PC-3 (cell line): ENCODE data around the gene KDM4B. TPM values are rescaled to one million over a fixed set of nuclear protein-coding genes. Genes with fewer than 3 reads are reported as not detected.

ENCODE experiments used
- ATAC-seq: fragments of 200-7000 bp; cut with Tn5 transposase; 2 replicates; pipeline ENCODE4 v1.9.1; 2020; ENCODE audit warnings: mild to moderate bottlenecking, moderate library complexity
- BruUV-seq: library from RNA; stranded (reverse); fragments of 400-500 nt; replicated peaks from 2 replicates; lab custom pipeline; 2021; lab: Mats Ljungman, UMichigan
- CTCF ChIA-PET: fragments of 300-600 bp; sonication (Branson Sonifier 250); formaldehyde crosslinking; loops from one replicate; lab custom pipeline; 2022; ENCODE audit warnings: antibody characterized with exemption; lab: Charles Lee
- POLR2A ChIA-PET: fragments of 300-600 bp; sonication (Branson Sonifier 250); formaldehyde crosslinking; loops from one replicate; lab custom pipeline; 2022; ENCODE audit warnings: antibody characterized with exemption; ENCODE audit not compliant: unreplicated experiment; lab: Charles Lee
- DNase-seq: peaks from one replicate; pipeline ENCODE4 v3.0.0-alpha.2; 2015
- H2AFZ ChIP-seq: fragments of 300-600 bp; sonication (generic); 2 replicates; pipeline ENCODE4 v1.6.0; 2016; ENCODE audit warnings: antibody characterized with exemption, low read length
- H3F3A ChIP-seq: fragments of 300-600 bp; sonication (generic); one replicate; pipeline ENCODE4 v1.6.0; 2017; ENCODE audit warnings: antibody characterized with exemption, low read length, control low read depth, mild to moderate bottlenecking; ENCODE audit not compliant: unreplicated experiment
- H3K27ac ChIP-seq: fragments of 300-600 bp; sonication (generic); 2 replicates; pipeline ENCODE4 v1.5.1; 2016; ENCODE audit warnings: mild to moderate bottlenecking, low read length
- H3K27me3 ChIP-seq: fragments of 300-600 bp; sonication (generic); 2 replicates; pipeline ENCODE4 v1.6.1; 2016; ENCODE audit warnings: low read length, mixed read lengths
- H3K36me3 ChIP-seq: fragments of 300-600 bp; sonication (generic); 2 replicates; pipeline ENCODE4 v1.6.1; 2016; ENCODE audit warnings: low read depth, mixed run types, low read length, mixed read lengths
- H3K4me1 ChIP-seq: fragments of 300-600 bp; sonication (generic); 2 replicates; pipeline ENCODE4 v1.5.1; 2016; ENCODE audit warnings: low read length; ENCODE audit not compliant: insufficient read depth
- H3K4me2 ChIP-seq: fragments of 300-600 bp; sonication (generic); 2 replicates; pipeline ENCODE4 v1.6.0; 2016; ENCODE audit warnings: low read length
- H3K4me3 ChIP-seq: fragments of 300-600 bp; sonication (generic); 2 replicates; pipeline ENCODE4 v1.5.1; 2016; ENCODE audit warnings: mild to moderate bottlenecking, low read length, mixed read lengths
- H3K79me2 ChIP-seq: fragments of 300-600 bp; sonication (generic); 2 replicates; pipeline ENCODE4 v1.6.1; 2017; ENCODE audit warnings: low read length, mixed read lengths
- H3K9ac ChIP-seq: fragments of 300-600 bp; sonication (generic); 2 replicates; pipeline ENCODE4 v1.6.0; 2016; ENCODE audit warnings: mild to moderate bottlenecking, low read length
- H3K9me2 ChIP-seq: fragments of 300-600 bp; sonication (generic); replicated peaks from 2 replicates; pipeline ENCODE4 v1.6.1; 2016; ENCODE audit warnings: mixed run types, low read length, mixed read lengths
- H3K9me3 ChIP-seq: fragments of 300-600 bp; sonication (generic); 2 replicates; pipeline ENCODE4 v1.6.1; 2016; ENCODE audit warnings: low read length, mixed read lengths
- H4K20me1 ChIP-seq: fragments of 300-600 bp; sonication (generic); 2 replicates; pipeline ENCODE4 v1.6.1; 2016; ENCODE audit warnings: low read length, mixed read lengths
- CTCF ChIP-seq: fragments of 300-600 bp; sonication (generic); conservative IDR thresholded peaks from 2 replicates; pipeline ENCODE4 v1.5.1; 2017; ENCODE audit warnings: antibody characterized with exemption, low read depth, mild to moderate bottlenecking, low read length
- EZH2 ChIP-seq: fragments of 300-600 bp; sonication (generic); IDR thresholded peaks from one replicate; pipeline ENCODE4 v1.6.1; 2017; ENCODE audit warnings: antibody characterized with exemption, mild to moderate bottlenecking, low read length; ENCODE audit not compliant: unreplicated experiment
- EZH2phosphoT487 ChIP-seq: fragments of 300-600 bp; sonication (generic); IDR thresholded peaks from 2 replicates; pipeline ENCODE4 v1.6.1; 2018; ENCODE audit warnings: mild to moderate bottlenecking, antibody characterized with exemption, low read length, borderline replicate concordance
- intact Hi-C: fragments of 100-400 bp; cut with micrococcal nuclease; formaldehyde crosslinking; loops from 2 replicates; pipeline ENCODE4 v1.9.0; 2023
- total RNA-seq: library from RNA; depleted of rRNA; stranded (reverse); fragments of >200 nt; gene quantifications from 2 replicates; pipeline ENCODE4 v1.2.3, GENCODE V29; 2014

The KDM4B gene
- total RNA-seq, 1 experiment from 2014 or later, result 19.8 TPM

- no peak for ATAC-seq
- Histone ChIP-seq H3K79me2 (no peaks in the 10 kb centered on the region), H3K4me2 (no peak overlapping the region), H3F3A (no peaks in the 10 kb centered on the region), H4K20me1 (no peaks in the 10 kb centered on the region), H3K27me3 (no peaks in the 10 kb centered on the region), H3K9me2 (no peaks in the 10 kb centered on the region), H3K36me3 (peaks cover 26% of the 10 kb centered on the region), H3K9ac (no peak overlapping the region), H3K27ac (no peak overlapping the region), H3K4me3 (no peak overlapping the region), H3K4me1 (no peaks in the 10 kb centered on the region), H3K9me3 (peaks cover 12% of the 10 kb centered on the region), H2AFZ (no peak overlapping the region)
- no peak for DNase-seq
- ChIA-PET CTCF (no interaction called here), POLR2A (no interaction called here)
- BruUV-seq, result no TSS peak
- TF ChIP-seq EZH2phosphoT487, result no peak
- no peak for TF ChIP-seq EZH2
- no peak for TF ChIP-seq CTCF
- intact Hi-C loops, result no loop called here
Measured at GRCh38 chr19:5101871-5102270, 133.0 kb downstream of the KDM4B start.

GRCh38 chr19:5102520-5102919, 133.6 kb downstream of the KDM4B start:
- no peak for ATAC-seq
- Histone ChIP-seq H3K4me1 (no peaks in the 10 kb centered on the region), H3K9ac (no peak overlapping the region), H4K20me1 (no peaks in the 10 kb centered on the region), H3K36me3 (peaks cover 20% of the 10 kb centered on the region), H3K27me3 (no peaks in the 10 kb centered on the region), H3K4me2 (no peak overlapping the region), H3K27ac (no peak overlapping the region), H3K9me3 (peaks cover 12% of the 10 kb centered on the region), H3K79me2 (no peaks in the 10 kb centered on the region), H3F3A (no peaks in the 10 kb centered on the region), H3K4me3 (no peak overlapping the region), H3K9me2 (no peaks in the 10 kb centered on the region), H2AFZ (no peak overlapping the region)
- intact Hi-C loops, result no loop called here
- ChIA-PET POLR2A (no interaction called here), CTCF (no interaction called here)
- no TSS peak for BruUV-seq
- no peak for DNase-seq
- no peak for TF ChIP-seq CTCF
- TF ChIP-seq EZH2, result no peak

DNA sequence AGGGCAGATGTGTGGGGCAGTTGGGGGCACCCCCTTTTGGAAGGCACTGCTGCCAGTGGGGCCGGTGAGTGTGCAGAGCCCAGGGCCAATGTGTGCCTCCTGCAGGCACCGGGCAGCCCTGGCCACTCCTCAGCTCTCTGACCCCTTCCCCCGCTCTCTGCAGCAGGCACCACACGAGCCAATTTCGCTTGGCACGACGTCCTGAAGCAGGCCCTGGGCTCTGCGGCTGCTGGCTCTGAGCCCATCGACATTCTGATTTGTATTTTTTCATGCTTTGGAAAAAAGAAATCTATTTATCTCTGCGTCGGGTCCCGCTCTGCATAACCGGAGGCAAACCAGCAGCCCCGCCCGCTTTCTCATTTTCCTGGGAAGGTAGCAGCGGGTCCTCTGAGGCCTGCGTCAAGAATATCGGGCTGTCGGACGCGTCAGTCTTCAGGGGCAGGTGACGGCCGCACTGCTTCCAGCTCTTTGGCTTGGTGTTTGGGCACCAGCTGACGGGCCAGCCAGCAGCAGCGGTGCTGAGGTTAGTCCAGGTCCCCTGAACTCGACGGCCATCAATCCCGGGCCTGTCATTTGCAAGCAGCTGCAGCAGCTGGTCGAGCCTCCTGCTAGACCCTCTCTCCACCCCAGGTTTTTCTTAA, 134.3 kb downstream of the KDM4B start:
- Histone ChIP-seq H4K20me1 (no peaks in the 10 kb centered on the region), H2AFZ (no peak overlapping the region), H3K36me3 (peaks cover 19% of the 10 kb centered on the region), H3K9me3 (peaks cover 12% of the 10 kb centered on the region), H3K27me3 (no peaks in the 10 kb centered on the region), H3K9ac (no peak overlapping the region), H3K4me2 (no peak overlapping the region), H3K4me3 (no peak overlapping the region), H3K27ac (no peak overlapping the region), H3K4me1 (no peaks in the 10 kb centered on the region), H3K9me2 (no peaks in the 10 kb centered on the region), H3F3A (no peaks in the 10 kb centered on the region), H3K79me2 (no peaks in the 10 kb centered on the region)
- DNase-seq (no peak), ATAC-seq (no peak)
- no TSS peak for BruUV-seq
- intact Hi-C loops, result no loop called here
- ChIA-PET POLR2A (no interaction called here), CTCF (interaction anchor here (0.7 kb wide), 1 partner anchor 51 kb away, joined by 5 read pairs; no protein-coding TSS in a partner anchor)
- no peak for TF ChIP-seq EZH2
- no peak for TF ChIP-seq EZH2phosphoT487
- no peak for TF ChIP-seq CTCF
